ENCODE results near the gene SLC41A3.

- no peak for TF ChIP-seq CTCF (IDR thresholded peaks at IDR 0.05)
- no peak for TF ChIP-seq POLR2AphosphoS5 (IDR thresholded peaks at IDR 0.05)
- TF ChIP-seq POLR2A (IDR thresholded peaks at IDR 0.05): no peak
Observed at GRCh38 chr3:126016616-126017015, 67.3 kb downstream of the SLC41A3 start.
